Keratinocyte (primary cell): ENCODE results near the gene ZDHHC24. TPM values are rescaled to one million over a fixed set of nuclear protein-coding genes. Genes with fewer than 3 reads are reported as not detected.
"Not testable (repeated sequence)": the region's sequence is repeated elsewhere in the genome, so short reads cannot be mapped to it uniquely, and the experiment has no call there.

Source experiments
- DNase-seq: peaks from one replicate; pipeline ENCODE4 v3.0.0-alpha.2; 2011; ENCODE audit warnings: low read depth, missing footprints, low spot score
- FAIRE-seq: peaks from 2 replicates; lab custom pipeline; 2011; peaks lifted over from hg19 to GRCh38; lab: Jason Lieb, UNC
- H2AFZ ChIP-seq: 2 replicates; pipeline ENCODE4 v1.6.0; 2012; ENCODE audit warnings: low read length, control low read depth, inconsistent platforms; ENCODE audit not compliant: control insufficient read depth
- H3K27ac ChIP-seq: 2 replicates; pipeline ENCODE4 v1.5.1; 2011; ENCODE audit warnings: low read length; ENCODE audit not compliant: control insufficient read depth, insufficient read depth
- H3K27me3 ChIP-seq: 3 replicates; pipeline ENCODE4 v1.6.0; 2011; ENCODE audit warnings: low read length; ENCODE audit not compliant: control insufficient read depth, insufficient read depth; ENCODE audit errors: extremely low read depth
- H3K36me3 ChIP-seq, 2 experiments: 2 replicates in 1 of 2; 3 replicates in 1 of 2; pipeline ENCODE4 v1.5.1; 2011; ENCODE audit warnings: low read length in 2 of 2, mild to moderate bottlenecking in 1 of 2; ENCODE audit not compliant: control insufficient read depth in 2 of 2, insufficient read depth in 2 of 2; ENCODE audit errors: extremely low read depth in 1 of 2
- H3K4me1 ChIP-seq: 3 replicates; pipeline ENCODE4 v1.5.1; 2011; ENCODE audit warnings: low read length; ENCODE audit not compliant: control insufficient read depth, insufficient read depth; ENCODE audit errors: extremely low read depth
- H3K4me2 ChIP-seq: 3 replicates; pipeline ENCODE4 v1.6.0; 2011; ENCODE audit warnings: low read depth, low read length; ENCODE audit not compliant: control insufficient read depth, insufficient read depth; ENCODE audit errors: extremely low read depth
- H3K4me3 ChIP-seq, 3 experiments: fragments of 200-600 bp in 1 of 3; sonication (generic) in 1 of 3; 2 replicates in 2 of 3; 3 replicates in 1 of 3; pipeline ENCODE4 v1.5.1; 2011 to 2016; ENCODE audit warnings: low read length in 3 of 3, mild to moderate bottlenecking in 3 of 3, control low read depth in 2 of 3, inconsistent platforms in 1 of 3, low read depth in 1 of 3, mixed read lengths in 1 of 3, mixed run types in 1 of 3, moderate library complexity in 1 of 3; ENCODE audit not compliant: control insufficient read depth in 2 of 3, insufficient read depth in 2 of 3; ENCODE audit errors: extremely low read depth in 1 of 3
- H3K79me2 ChIP-seq: 2 replicates; pipeline ENCODE4 v1.6.0; 2012; ENCODE audit warnings: low read length; ENCODE audit not compliant: control insufficient read depth, insufficient read depth
- H3K9ac ChIP-seq: 3 replicates; pipeline ENCODE4 v1.6.0; 2011; ENCODE audit warnings: low read length; ENCODE audit not compliant: control insufficient read depth, insufficient read depth; ENCODE audit errors: extremely low read depth
- H3K9me1 ChIP-seq: 3 replicates; pipeline ENCODE4 v1.6.0; 2011; ENCODE audit warnings: low read length; ENCODE audit not compliant: control insufficient read depth, insufficient read depth; ENCODE audit errors: extremely low read depth
- H3K9me3 ChIP-seq: 2 replicates; pipeline ENCODE4 v1.5.1; 2012; ENCODE audit warnings: low read depth, low read length; ENCODE audit not compliant: control insufficient read depth
- H4K20me1 ChIP-seq: 3 replicates; pipeline ENCODE4 v1.6.0; 2011; ENCODE audit warnings: low read length; ENCODE audit not compliant: control insufficient read depth, insufficient read depth; ENCODE audit errors: extremely low read depth
- CTCF ChIP-seq, 3 experiments: IDR thresholded peaks in 1 of 3; conservative IDR thresholded peaks in 1 of 3; optimal IDR thresholded peaks in 1 of 3; 2 replicates in 2 of 3; 3 replicates in 1 of 3; pipeline versions ENCODE3 to v1.5.1; 2011; ENCODE audit warnings: low read length in 3 of 3, mild to moderate bottlenecking in 3 of 3, moderate library complexity in 2 of 3, control low read depth in 1 of 3, inconsistent platforms in 1 of 3; ENCODE audit not compliant: insufficient read depth in 2 of 3; ENCODE audit errors: extremely low read depth in 1 of 3
- EZH2 ChIP-seq: IDR thresholded peaks from one replicate; pipeline ENCODE4 v1.6.1; 2012; ENCODE audit warnings: inconsistent platforms, mild to moderate bottlenecking, low read length, moderate library complexity
- dilution Hi-C: fragments of 300-500 bp; cut with MboI; formaldehyde crosslinking; loops from one replicate; pipeline ENCODE4 v1.7.0; 2020; ENCODE audit warnings: low sequenced_read_pairs; ENCODE audit not compliant: extremely low pct_ligation_motif_present
- polyA plus RNA-seq, 5 experiments: library from polyadenylated mRNA; depleted of rRNA in 3 of 5; stranded (reverse) in 3 of 5; stranded (forward) in 1 of 5; unstranded in 1 of 5; fragments of >200 nt; gene quantifications; 1 replicate in 1 of 5; 2 replicates in 3 of 5; 3 replicates in 1 of 5; pipeline versions ENCODE4 v1.2.1 to v1.2.3, GENCODE V29; 2011 to 2012; ENCODE audit warnings: missing spikeins in 2 of 5, low read depth in 1 of 5, low replicate concordance in 1 of 5

The ZDHHC24 gene
- polyA plus RNA-seq, 1 donor (not counting 4 experiments of a cell fraction or from before 2014, with no cell fraction given) = 4.8 TPM

- no peak overlapping the region for H2AFZ ChIP-seq
- peaks cover 0 to 10% of the 10 kb centered on the region in 2 experiments for H3K36me3 ChIP-seq
- no peaks in the 10 kb centered on the region for H3K9me1 ChIP-seq
- no peak for DNase-seq
- H3K4me2 ChIP-seq = no peak overlapping the region
- H3K79me2 ChIP-seq = no peaks in the 10 kb centered on the region
- dilution Hi-C loops = no loop called here
- H3K9ac ChIP-seq = no peak overlapping the region
- peaks cover 6% of the 10 kb centered on the region for H3K4me1 ChIP-seq
- H4K20me1 ChIP-seq = no peaks in the 10 kb centered on the region
- H3K9me3 ChIP-seq = no peaks in the 10 kb centered on the region
- TF ChIP-seq EZH2 (no peak), CTCF (optimal IDR thresholded peaks at IDR 0.05 in 1 of 3, IDR thresholded peaks at IDR 0.05 in 1 of 3, conservative IDR thresholded peaks at IDR 0.05 in 1 of 3; ENCODE audit: extremely low read depth in 1 of 3, insufficient read depth in 2 of 3, low read length in 3 of 3) (no peak)
- no peak overlapping the region for H3K4me3 ChIP-seq
- no peaks in the 10 kb centered on the region for H3K27me3 ChIP-seq
- no peak for FAIRE-seq
- no peak overlapping the region for H3K27ac ChIP-seq
Measured at GRCh38 chr11:66541892-66542291, 4.0 kb downstream of the ZDHHC24 start.

- H2AFZ ChIP-seq, H3K27ac ChIP-seq, H3K9me3 ChIP-seq, FAIRE-seq, H3K79me2 ChIP-seq, DNase-seq, H3K9ac ChIP-seq, H3K4me2 ChIP-seq, H4K20me1 ChIP-seq, H3K27me3 ChIP-seq, dilution Hi-C loops, H3K4me1 ChIP-seq, H3K9me1 ChIP-seq, H3K4me3 ChIP-seq: not testable (repeated sequence)
- peaks cover 0 to 10% of the 10 kb centered on the region in 2 experiments for H3K36me3 ChIP-seq
Measured at GRCh38 chr11:66540598-66540997, 5.2 kb downstream of the ZDHHC24 start.

GRCh38 chr11:66539870-66540213 lies 6.0 kb downstream of the ZDHHC24 start:
- Histone ChIP-seq H3K4me3 (no peak overlapping the region), H3K27me3 (no peaks in the 10 kb centered on the region), H3K36me3 (peaks cover 0 to 10% of the 10 kb centered on the region in 2 experiments), H3K4me1 (no peaks in the 10 kb centered on the region), H3K27ac (no peak overlapping the region), H3K9me3 (no peaks in the 10 kb centered on the region), H3K9ac (no peak overlapping the region), H4K20me1 (no peaks in the 10 kb centered on the region), H2AFZ (no peak overlapping the region), H3K79me2 (no peaks in the 10 kb centered on the region), H3K4me2 (no peak overlapping the region), H3K9me1 (no peaks in the 10 kb centered on the region)
- FAIRE-seq (no peak), DNase-seq (no peak)
- TF ChIP-seq EZH2 (no peak), CTCF (optimal IDR thresholded peaks at IDR 0.05 in 1 of 3, IDR thresholded peaks at IDR 0.05 in 1 of 3, conservative IDR thresholded peaks at IDR 0.05 in 1 of 3; ENCODE audit: extremely low read depth in 1 of 3, insufficient read depth in 2 of 3, low read length in 3 of 3) (no peak)
- dilution Hi-C loops = no loop called here
